Glomerular visceral epithelial cell (primary cell): ENCODE measurements around the gene RAPGEF2.
A peak's percentile ranks its signal among the peaks of the same experiment; 100 is the strongest.

Experiments used
- DNase-seq: peaks from one replicate; pipeline ENCODE4 v3.0.0-alpha.2; 2016; ENCODE audit errors: extremely low spot score

Gene RAPGEF2

DNA sequence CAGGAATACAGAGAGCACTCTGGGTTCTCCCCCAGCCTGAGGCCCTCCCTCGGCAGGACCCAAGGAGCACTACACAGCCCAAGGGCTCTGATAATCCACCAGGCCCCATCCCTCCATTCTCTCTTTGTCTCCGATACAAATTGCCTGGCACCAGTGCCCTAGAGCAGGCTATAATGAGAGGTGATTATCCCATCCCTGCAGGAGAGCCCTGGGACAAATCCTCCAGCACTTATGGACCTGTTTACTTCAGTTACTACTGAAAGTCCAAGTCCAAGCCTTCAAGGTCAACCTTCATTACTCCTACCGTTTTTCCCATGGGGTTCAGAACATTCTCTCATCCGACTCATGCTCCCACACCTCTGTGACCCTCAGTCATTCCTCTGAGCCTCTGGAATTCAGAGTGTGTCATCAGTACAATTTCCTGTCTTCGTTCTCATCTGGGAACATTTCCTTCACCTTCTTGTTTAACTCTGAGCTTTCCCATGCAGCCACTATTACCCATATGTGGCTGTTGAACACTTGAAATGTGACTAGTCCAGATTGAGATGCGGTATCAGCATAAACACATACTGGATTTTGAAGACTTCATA, 299.0 kb downstream of the RAPGEF2 start:
- peak; percentile 84 for DNase-seq
